ENCODE measurements around the gene FAM163A.
"Not testable (repeated sequence)": the region's sequence is repeated elsewhere in the genome, so short reads cannot be mapped to it uniquely, and the experiment has no call there.

DNA sequence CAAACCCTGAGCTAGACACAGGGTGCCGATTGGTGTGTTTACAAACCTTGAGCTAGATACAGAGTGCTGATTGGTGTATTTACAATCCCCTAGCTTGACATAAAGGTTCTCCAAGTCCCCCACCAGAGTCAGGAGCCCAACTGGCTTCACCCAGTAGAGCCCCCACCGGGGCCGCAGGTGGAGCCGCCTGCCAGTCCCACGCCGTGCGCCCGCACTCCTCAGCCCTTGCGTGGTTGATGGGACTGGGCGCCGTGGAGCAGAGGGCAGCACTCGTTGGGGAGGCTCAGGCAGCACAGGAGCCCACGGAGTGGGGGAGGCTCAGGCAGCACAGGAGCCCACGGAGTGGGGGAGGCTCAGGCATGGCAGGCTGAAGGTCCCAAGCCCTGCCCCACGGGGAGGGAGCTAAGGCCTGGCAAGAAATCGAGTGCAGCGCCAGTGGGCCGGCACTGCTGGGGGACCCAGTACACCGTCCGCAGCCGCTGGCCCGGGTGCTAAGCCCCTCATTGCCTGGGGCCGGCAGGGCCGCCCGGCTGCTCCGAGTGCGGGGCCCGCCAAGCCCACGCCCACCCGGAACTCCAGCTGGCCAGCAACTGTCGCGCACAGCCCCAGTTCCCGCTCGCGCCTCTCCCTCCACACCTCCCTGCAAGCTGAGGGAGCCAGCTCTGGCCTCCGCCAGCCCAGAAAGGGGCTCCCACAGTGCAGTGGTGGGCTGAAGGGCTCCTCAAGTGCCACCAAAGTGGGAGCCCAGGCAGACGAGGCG, 93.8 kb downstream of the FAM163A start:
- TF ChIP-seq CTCF (IDR thresholded peaks at IDR 0.05 in 2 of 3, conservative IDR thresholded peaks at IDR 0.05 in 1 of 3; ENCODE audit: insufficient read depth in 2 of 3, low read depth in 1 of 3, low read length in 3 of 3); ZNF274 (IDR thresholded peaks at IDR 0.05; ENCODE audit: borderline replicate concordance, low read depth, low read length); CEBPG (CRISPR knock-in tag; IDR thresholded peaks at IDR 0.05); CEBPG (tag; conservative IDR thresholded peaks at IDR 0.05 in 1 of 2, IDR thresholded peaks at IDR 0.05 in 1 of 2); MTA2 (IDR thresholded peaks at IDR 0.05; ENCODE audit: low read depth); CHD1 (IDR thresholded peaks at IDR 0.05; ENCODE audit: low read length); SMAD1 (IDR thresholded peaks at IDR 0.05; ENCODE audit: low read depth, low read length, partially characterized antibody); DLX4 (CRISPR knock-in tag; IDR thresholded peaks at IDR 0.05); NFE2L1 (tag; IDR thresholded peaks at IDR 0.05; ENCODE audit: borderline replicate concordance, low read depth); SAP30 (IDR thresholded peaks at IDR 0.05; ENCODE audit: borderline replicate concordance, insufficient read depth, low read depth, low read length, poor library complexity, severe bottlenecking); RBM17 (IDR thresholded peaks at IDR 0.05; ENCODE audit: borderline replicate concordance, low read depth, low read length); YBX1 (IDR thresholded peaks at IDR 0.05); ZNF695 (CRISPR knock-in tag; IDR thresholded peaks at IDR 0.05): not testable (repeated sequence)
- TF ChIP-seq, protein P1, sequence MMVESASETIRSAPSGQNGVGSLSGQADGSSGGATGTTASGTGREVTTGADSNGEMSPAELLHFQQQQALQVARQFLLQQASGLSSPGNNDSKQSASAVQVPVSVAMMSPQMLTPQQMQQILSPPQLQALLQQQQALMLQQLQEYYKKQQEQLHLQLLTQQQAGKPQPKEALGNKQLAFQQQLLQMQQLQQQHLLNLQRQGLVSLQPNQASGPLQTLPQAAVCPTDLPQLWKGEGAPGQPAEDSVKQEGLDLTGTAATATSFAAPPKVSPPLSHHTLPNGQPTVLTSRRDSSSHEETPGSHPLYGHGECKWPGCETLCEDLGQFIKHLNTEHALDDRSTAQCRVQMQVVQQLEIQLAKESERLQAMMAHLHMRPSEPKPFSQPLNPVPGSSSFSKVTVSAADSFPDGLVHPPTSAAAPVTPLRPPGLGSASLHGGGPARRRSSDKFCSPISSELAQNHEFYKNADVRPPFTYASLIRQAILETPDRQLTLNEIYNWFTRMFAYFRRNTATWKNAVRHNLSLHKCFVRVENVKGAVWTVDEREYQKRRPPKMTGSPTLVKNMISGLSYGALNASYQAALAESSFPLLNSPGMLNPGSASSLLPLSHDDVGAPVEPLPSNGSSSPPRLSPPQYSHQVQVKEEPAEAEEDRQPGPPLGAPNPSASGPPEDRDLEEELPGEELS (CRISPR knock-in tag; IDR thresholded peaks at IDR 0.05; ENCODE audit: borderline replicate concordance) = not testable (repeated sequence)
- TF ChIP-seq, protein P2, sequence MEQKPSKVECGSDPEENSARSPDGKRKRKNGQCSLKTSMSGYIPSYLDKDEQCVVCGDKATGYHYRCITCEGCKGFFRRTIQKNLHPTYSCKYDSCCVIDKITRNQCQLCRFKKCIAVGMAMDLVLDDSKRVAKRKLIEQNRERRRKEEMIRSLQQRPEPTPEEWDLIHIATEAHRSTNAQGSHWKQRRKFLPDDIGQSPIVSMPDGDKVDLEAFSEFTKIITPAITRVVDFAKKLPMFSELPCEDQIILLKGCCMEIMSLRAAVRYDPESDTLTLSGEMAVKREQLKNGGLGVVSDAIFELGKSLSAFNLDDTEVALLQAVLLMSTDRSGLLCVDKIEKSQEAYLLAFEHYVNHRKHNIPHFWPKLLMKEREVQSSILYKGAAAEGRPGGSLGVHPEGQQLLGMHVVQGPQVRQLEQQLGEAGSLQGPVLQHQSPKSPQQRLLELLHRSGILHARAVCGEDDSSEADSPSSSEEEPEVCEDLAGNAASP (IDR thresholded peaks at IDR 0.05) = not testable (repeated sequence)
